GM18498 (cell line): ENCODE data around the gene CSRNP2.
"Not testable (repeated sequence)": the region's sequence is repeated elsewhere in the genome, so short reads cannot be mapped to it uniquely, and the experiment has no call there.

Experiments used
- ATAC-seq: cut with Tn5 transposase; IDR thresholded peaks from one replicate; pipeline ENCODE4 v1.9.1; 2021; ENCODE audit warnings: mild to moderate bottlenecking, moderate library complexity; ENCODE audit not compliant: unreplicated experiment

The CSRNP2 gene

GRCh38 chr12:51028126-51028812 is 55.1 kb downstream of the CSRNP2 start:
- no peak for ATAC-seq

- no peak for ATAC-seq
Measured at GRCh38 chr12:51027342-51027835, 56.0 kb downstream of the CSRNP2 start.

- ATAC-seq: peak; percentile 94
Measured at GRCh38 chr12:51025836-51026638, 57.4 kb downstream of the CSRNP2 start, which contains the start of gene SLC11A2. Gene SLC11A2, minus strand, starts transcription at chr12:51026384. Its CDS starts 15,656 bp downstream, at chr12:51010728.

- no peak for ATAC-seq
Measured at GRCh38 chr12:51025338-51025835, 58.0 kb downstream of the CSRNP2 start.

GRCh38 chr12:51023625-51024382 is 59.6 kb downstream of the CSRNP2 start:
- no peak for ATAC-seq

GRCh38 chr12:51021694-51022093 is 61.7 kb downstream of the CSRNP2 start:
- no peak for ATAC-seq

GRCh38 chr12:51020448-51021182 is 62.8 kb downstream of the CSRNP2 start:
- ATAC-seq: no peak

- no peak for ATAC-seq
Measured at GRCh38 chr12:51019927-51020326, 63.5 kb downstream of the CSRNP2 start.

- no peak for ATAC-seq
Measured at GRCh38 chr12:51018956-51019355, 64.4 kb downstream of the CSRNP2 start.

- no peak for ATAC-seq
Measured at GRCh38 chr12:51017452-51017851, 65.9 kb downstream of the CSRNP2 start.

- ATAC-seq: not testable (repeated sequence)
Measured at GRCh38 chr12:51014467-51014866, 68.9 kb downstream of the CSRNP2 start.

GRCh38 chr12:51013441-51013840 is 70.0 kb downstream of the CSRNP2 start:
- no peak for ATAC-seq

GRCh38 chr12:51012570-51013236 is 70.7 kb downstream of the CSRNP2 start:
- no peak for ATAC-seq

GRCh38 chr12:51011955-51012354 is 71.4 kb downstream of the CSRNP2 start:
- no peak for ATAC-seq
